ENCODE data around the gene ZNHIT2. TPM values are rescaled to one million over a fixed set of nuclear protein-coding genes. Genes with fewer than 3 reads are reported as not detected.
A peak's percentile ranks its signal among the peaks of the same experiment; 100 is the strongest.

Gene ZNHIT2
- total and polyA plus RNA-seq, 2 of the 13 experiments (the other 11 are each of a cell fraction or from before 2014, with no cell fraction given) = 1.1 to 6.5 TPM

GRCh38 chr11:65134240-65134951, 16.9 kb upstream of the ZNHIT2 start, which contains the start of gene SYVN1 (continued):
- TF ChIP-seq HNF1A (IDR thresholded peaks at IDR 0.05; ENCODE audit: low read depth) (peak; percentile 8; the same call in 1 of the 2 replicates), HNF1A (CRISPR knock-in tag; IDR thresholded peaks at IDR 0.05; ENCODE audit: borderline replicate concordance) (peak; percentile 70; the same call in 1 of the 2 replicates), ZSCAN20 (CRISPR knock-in tag; IDR thresholded peaks at IDR 0.05; ENCODE audit: borderline replicate concordance) (no peak), HOXA9 (CRISPR knock-in tag; IDR thresholded peaks at IDR 0.05; ENCODE audit: borderline replicate concordance) (no peak; the same call in 1 of the 2 replicates), MTF2 (CRISPR knock-in tag; IDR thresholded peaks at IDR 0.05; ENCODE audit: borderline replicate concordance) (no peak), ZBTB33 (CRISPR knock-in tag; IDR thresholded peaks at IDR 0.05) (peak; percentile 22; the same call in 1 of the 2 replicates), PRMT3 (CRISPR knock-in tag; IDR thresholded peaks at IDR 0.05; ENCODE audit: borderline replicate concordance, low read depth) (no peak), ZNF281 (CRISPR knock-in tag; IDR thresholded peaks at IDR 0.05; ENCODE audit: borderline replicate concordance) (peak; percentile 72; the same call in 1 of the 2 replicates), ZNF451 (CRISPR knock-in tag; IDR thresholded peaks at IDR 0.05) (no peak), JDP2 (CRISPR knock-in tag; IDR thresholded peaks at IDR 0.05; ENCODE audit: borderline replicate concordance) (no peak; the same call in 1 of the 2 replicates), ZNF550 (CRISPR knock-in tag; IDR thresholded peaks at IDR 0.05; ENCODE audit: borderline replicate concordance) (0 out of 2 replicates have a peak, but pooled peaks have one; percentile 36), ZNF616 (CRISPR knock-in tag; IDR thresholded peaks at IDR 0.05; ENCODE audit: low read depth) (no peak), CHD2 (IDR thresholded peaks at IDR 0.05; ENCODE audit: low read depth, low read length) (0 out of 2 replicates have a peak, but pooled peaks have one; percentile 58), RNF2 (conservative IDR thresholded peaks at IDR 0.05; ENCODE audit: low read depth) (no peak), RFX1 (IDR thresholded peaks at IDR 0.05) (no peak)
